UCSD-AML1 (cell line): ENCODE results near the gene NME3.
A peak's percentile ranks its signal among the peaks of the same experiment; 100 is the strongest.

Experiments
- DNase-seq: peaks from one replicate; lab custom pipeline; 2025; ENCODE audit not compliant: unreplicated experiment; lab: John Stamatoyannopoulos, UW

Gene NME3

GRCh38 chr16:1729445-1729844 is 41.9 kb downstream of the NME3 start:
- no peak for DNase-seq

GRCh38 chr16:1729026-1729425 is 42.3 kb downstream of the NME3 start:
- no peak for DNase-seq

DNA sequence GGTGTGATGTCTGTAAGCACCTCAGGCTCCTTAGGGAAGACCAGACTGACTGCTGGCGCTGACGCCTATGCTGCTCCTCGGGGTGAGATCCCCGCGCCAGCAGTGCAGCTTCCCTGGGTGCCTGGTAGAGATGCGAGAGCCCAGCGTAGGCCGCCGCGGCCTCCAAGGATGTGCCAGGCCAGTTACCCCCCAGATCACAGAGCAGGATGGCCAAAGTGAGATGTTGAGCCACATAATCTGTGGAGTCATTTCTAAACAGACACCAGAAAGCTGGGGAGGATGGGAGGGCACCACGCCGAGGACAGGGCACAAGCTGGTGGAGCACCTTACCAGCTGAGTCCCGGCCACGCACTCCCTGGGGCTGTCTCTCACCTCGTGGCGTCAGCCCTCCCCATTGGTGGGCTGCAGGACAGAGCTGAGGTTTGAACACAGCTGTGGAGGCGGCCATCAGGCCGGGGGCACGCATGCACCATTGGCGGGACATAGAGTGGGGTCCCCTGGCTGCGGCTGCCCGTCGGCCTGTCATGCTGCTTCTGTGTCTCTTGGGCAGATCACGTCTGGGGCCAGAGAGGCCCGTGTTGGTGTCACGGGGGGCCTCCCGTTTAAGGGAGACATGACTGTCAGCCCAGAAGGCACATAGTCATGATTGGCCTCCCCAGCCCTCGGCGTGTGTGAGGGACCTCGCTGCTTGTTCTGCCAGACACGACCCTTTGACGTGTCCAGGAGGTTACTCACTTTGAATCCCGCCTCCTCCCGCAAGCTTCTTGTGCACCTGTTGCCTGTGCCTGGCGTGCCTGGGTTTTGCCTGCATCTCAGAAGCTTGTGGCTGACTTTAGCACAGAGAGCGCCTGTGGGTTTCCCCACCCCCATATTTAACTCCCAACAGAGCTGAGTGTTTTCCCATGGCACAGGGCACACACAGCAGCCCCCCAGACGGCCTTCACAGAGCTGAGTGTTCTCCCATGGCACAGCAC is 43.4 kb downstream of the NME3 start:
- DNase-seq: no peak

DNA sequence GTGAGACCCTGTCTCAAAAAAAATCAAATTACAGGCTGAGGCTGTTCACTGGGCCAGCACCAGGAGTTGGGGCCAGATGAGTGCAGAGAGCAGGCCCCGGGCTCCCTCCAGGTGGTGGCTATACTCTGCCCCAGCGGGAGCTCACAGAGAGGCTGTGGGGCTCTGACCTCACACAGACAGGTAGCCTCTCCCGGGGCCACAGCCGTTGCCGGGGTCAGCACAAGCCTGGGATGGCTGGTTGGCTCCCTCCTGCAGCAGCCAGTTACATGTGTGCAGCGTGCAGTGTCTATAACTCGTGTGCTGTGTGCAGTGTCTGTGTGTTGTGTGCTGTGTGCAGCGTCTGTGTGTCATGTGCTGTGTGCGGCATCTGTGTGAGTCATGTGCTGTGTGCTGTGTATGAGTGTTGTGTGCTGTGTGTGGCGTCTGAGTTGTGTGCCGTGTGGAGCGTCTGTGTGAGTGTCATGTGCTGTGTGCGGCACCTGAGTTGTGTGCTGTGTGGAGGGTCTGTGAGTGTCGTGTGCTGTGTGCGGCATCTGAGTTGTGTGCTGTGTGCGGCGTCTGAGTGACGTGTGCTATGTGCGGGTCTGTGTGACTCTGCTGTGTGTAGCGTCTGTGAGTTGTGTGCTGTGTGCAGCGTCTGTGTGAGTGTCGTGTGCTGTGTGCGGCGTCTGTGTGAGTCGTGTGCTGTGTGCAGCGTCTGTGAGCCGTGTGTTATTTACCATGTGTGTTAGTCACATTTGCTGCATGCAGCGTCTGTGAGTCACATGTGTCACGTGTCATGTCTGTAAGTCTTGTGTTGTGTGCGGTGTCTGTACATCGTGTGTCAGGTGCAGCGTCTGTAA is 44.5 kb downstream of the NME3 start:
- no peak for DNase-seq

GRCh38 chr16:1724491-1724890 is 46.9 kb downstream of the NME3 start:
- DNase-seq: no peak

DNA sequence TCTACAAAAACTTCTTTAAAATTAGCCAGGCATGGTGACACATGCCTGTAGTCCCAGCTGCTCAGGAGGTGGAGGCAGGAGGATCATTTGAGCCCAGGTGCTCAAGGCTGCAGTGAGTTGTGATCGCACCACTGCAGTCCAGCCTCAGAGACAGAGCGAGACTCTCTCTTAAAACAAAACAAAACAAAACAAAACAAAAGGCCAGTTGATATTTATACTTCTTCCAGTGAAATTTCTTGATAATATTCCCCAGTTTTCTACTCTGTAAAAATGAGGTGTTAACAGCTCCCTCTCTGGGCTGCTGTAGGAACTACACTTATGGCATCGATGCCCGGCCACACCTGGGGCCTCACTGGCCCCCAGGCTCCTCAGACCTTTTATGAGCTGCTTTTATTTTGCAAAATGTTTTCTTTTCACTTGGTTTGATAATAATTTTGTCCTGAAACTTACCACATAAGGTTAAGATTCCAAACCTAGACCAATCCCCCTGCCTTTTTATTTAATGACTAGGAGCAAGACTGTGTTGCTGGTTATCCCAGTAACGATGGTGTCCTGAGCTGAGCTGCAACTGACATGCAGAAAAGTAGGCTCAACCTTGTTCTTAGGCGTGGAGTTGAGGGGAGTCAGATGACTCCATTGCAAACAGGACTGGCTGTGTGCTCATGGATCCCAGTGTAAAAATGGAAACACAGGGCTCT is 47.7 kb downstream of the NME3 start:
- DNase-seq: peak; percentile 17

- DNase-seq: no peak
Observed at GRCh38 chr16:1721372-1721771, 50.0 kb downstream of the NME3 start.
